ENCODE measurements around the gene LRRC46.
A peak's percentile ranks its signal among the peaks of the same experiment; 100 is the strongest.

Gene LRRC46

GRCh38 chr17:47840742-47841487, 9.4 kb downstream of the LRRC46 start, which contains the start of gene SCRN2:
TSS of gene SCRN2 (minus strand) at chr17:47841273. CDS start at chr17:47840843, 430 bp downstream.
- H3K4me3 ChIP-seq (ENCODE audit: low read depth, low read length), result peak within 1 kb of the TSS; percentile 81
- peak; percentile 97 for TF ChIP-seq CTCF (IDR thresholded peaks at IDR 0.05; ENCODE audit: borderline replicate concordance, insufficient read depth, low read depth, low read length)

- no peak overlapping the region for H3K4me3 ChIP-seq (ENCODE audit: low read depth, low read length)
- no peak for TF ChIP-seq CTCF (IDR thresholded peaks at IDR 0.05; ENCODE audit: borderline replicate concordance, insufficient read depth, low read depth, low read length)
These were observed 10.2 kb downstream of the LRRC46 start for GRCh38 chr17:47841488-47842291.

- no peak for TF ChIP-seq CTCF (IDR thresholded peaks at IDR 0.05; ENCODE audit: borderline replicate concordance, insufficient read depth, low read depth, low read length)
- H3K4me3 ChIP-seq (ENCODE audit: low read depth, low read length), result no peak overlapping the region
These were observed 11.9 kb downstream of the LRRC46 start for GRCh38 chr17:47843391-47843730.

GRCh38 chr17:47844227-47844626, 12.8 kb downstream of the LRRC46 start:
- TF ChIP-seq CTCF (IDR thresholded peaks at IDR 0.05; ENCODE audit: borderline replicate concordance, insufficient read depth, low read depth, low read length), result no peak
- no peak overlapping the region for H3K4me3 ChIP-seq (ENCODE audit: low read depth, low read length)

GRCh38 chr17:47844814-47845715, 13.6 kb downstream of the LRRC46 start:
- H3K4me3 ChIP-seq (ENCODE audit: low read depth, low read length), result no peak overlapping the region
- TF ChIP-seq CTCF (IDR thresholded peaks at IDR 0.05; ENCODE audit: borderline replicate concordance, insufficient read depth, low read depth, low read length), result peak; percentile 27; the same call in 1 of the 2 replicates

- H3K4me3 ChIP-seq (ENCODE audit: low read depth, low read length), result no peak overlapping the region
- TF ChIP-seq CTCF (IDR thresholded peaks at IDR 0.05; ENCODE audit: borderline replicate concordance, insufficient read depth, low read depth, low read length), result no peak
These were observed 14.2 kb downstream of the LRRC46 start for GRCh38 chr17:47845716-47846075.
